ENCODE results near the gene ALS2. TPM values are rescaled to one million over a fixed set of nuclear protein-coding genes. Genes with fewer than 3 reads are reported as not detected.
"Not testable (repeated sequence)": the region's sequence is repeated elsewhere in the genome, so short reads cannot be mapped to it uniquely, and the experiment has no call there.

ALS2 gene
- total RNA-seq, 1 donor from 2014 or later: 20.8 TPM

DNA sequence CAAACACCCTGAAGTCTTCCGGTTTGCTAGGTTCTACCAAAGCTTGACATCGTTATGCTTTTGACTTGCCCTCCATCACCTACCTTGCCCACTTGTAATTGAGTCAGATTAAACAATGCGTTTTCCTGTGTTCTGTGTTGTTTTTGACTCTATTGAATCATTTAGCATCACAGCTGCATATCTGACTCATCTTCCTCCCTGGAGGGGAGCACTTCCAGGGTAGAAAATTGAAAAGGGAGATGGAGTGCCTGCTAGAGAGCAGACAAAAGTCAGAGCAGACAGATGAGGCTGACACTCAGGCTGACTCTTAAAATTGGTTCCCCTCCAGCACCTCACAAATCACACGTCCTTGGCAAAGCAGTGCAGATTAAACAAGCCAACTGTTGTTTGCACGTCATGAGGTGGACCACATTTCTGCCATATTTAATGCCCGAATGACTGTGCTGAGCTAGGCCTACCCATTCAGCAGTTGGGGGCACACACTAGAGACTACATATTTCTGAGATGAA, 84.5 kb downstream of the ALS2 start:
- ATAC-seq (no peak), DNase-seq (ENCODE audit: low spot score) (no peak)

DNA sequence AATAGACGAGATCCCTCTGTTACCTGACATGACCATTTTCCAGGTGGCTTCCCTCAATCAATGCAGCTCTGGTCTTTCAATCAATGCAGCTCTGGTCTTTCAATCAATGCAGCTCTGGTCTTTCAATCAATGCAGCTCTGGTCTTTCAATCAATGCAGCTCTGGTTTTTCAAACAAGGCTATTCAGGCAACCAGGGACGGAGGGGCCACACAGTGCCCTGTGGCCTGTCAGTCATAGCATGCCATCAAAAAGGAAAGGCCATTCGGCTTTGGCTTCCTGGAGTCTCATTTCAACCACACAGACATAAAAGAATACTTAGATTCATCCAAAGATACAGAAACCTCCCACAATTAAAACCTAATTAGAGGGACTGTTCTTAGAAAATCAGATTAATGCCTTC, 95.6 kb downstream of the ALS2 start:
- DNase-seq (ENCODE audit: low spot score): no peak
- no peak for ATAC-seq

- DNase-seq (ENCODE audit: low spot score): no peak
- no peak for ATAC-seq
Observed at GRCh38 chr2:201680743-201681142, 100.0 kb downstream of the ALS2 start.

DNA sequence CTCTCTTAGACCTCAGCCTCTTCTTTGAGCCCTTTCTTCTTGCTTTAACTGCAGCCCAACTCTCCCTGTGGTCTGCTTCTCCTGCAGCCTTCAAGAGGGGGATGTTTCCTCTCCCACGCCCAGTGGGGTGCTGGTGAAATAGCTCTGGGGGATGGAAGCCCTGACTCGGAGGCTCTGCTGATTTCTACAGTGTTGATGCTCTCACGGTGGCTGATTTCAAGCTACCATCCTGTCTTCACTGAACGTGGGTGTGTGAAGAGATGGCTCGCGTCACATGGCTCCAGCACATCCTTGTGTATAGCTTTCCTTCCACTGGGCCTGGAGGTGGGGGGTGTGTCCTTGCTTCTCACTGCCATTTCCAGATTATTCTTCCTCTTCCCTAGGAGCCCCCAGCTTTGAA, 102.3 kb downstream of the ALS2 start:
- no peak for ATAC-seq
- DNase-seq (ENCODE audit: low spot score): no peak

- ATAC-seq (no peak), DNase-seq (ENCODE audit: low spot score) (no peak)
Observed at GRCh38 chr2:201675454-201675853, 105.3 kb downstream of the ALS2 start.

- DNase-seq (ENCODE audit: low spot score): no peak
- no peak for ATAC-seq
Observed at GRCh38 chr2:201674794-201675193, 105.9 kb downstream of the ALS2 start.

GRCh38 chr2:201674298-201674697, 106.4 kb downstream of the ALS2 start:
- ATAC-seq (no peak), DNase-seq (ENCODE audit: low spot score) (no peak)

- ATAC-seq (no peak), DNase-seq (ENCODE audit: low spot score) (no peak)
Observed at GRCh38 chr2:201673546-201673945, 107.2 kb downstream of the ALS2 start.

GRCh38 chr2:201671205-201671604, 109.5 kb downstream of the ALS2 start:
- not testable (repeated sequence) for DNase-seq (ENCODE audit: low spot score); ATAC-seq

GRCh38 chr2:201669865-201670264, 110.9 kb downstream of the ALS2 start:
- DNase-seq (ENCODE audit: low spot score) (no peak), ATAC-seq (no peak)

- ATAC-seq: no peak
- DNase-seq (ENCODE audit: low spot score): no peak
Observed at GRCh38 chr2:201668402-201668910, 112.3 kb downstream of the ALS2 start.

GRCh38 chr2:201664334-201664733, 116.4 kb downstream of the ALS2 start:
- ATAC-seq: no peak
- DNase-seq (ENCODE audit: low spot score): no peak

DNA sequence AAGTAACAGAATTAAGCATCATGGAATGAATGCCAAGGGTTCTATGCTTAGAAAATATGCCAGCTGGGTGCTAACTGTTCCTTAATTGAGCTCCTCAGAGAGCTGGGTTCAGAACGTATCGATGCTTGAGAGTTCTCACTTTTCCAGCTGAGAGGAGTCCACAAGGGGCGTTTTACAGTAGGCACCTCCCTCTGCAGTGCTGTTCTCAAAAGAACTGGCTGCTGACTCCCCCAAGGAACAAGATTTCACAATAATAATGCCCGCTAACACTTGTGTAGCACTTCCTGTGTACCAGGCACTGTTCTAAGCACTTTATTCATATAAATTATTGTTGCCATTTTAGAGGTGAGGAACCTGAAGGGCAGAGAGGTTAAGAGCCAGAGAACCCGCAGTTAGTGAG, 119.4 kb downstream of the ALS2 start:
- DNase-seq (ENCODE audit: low spot score): no peak
- no peak for ATAC-seq

DNA sequence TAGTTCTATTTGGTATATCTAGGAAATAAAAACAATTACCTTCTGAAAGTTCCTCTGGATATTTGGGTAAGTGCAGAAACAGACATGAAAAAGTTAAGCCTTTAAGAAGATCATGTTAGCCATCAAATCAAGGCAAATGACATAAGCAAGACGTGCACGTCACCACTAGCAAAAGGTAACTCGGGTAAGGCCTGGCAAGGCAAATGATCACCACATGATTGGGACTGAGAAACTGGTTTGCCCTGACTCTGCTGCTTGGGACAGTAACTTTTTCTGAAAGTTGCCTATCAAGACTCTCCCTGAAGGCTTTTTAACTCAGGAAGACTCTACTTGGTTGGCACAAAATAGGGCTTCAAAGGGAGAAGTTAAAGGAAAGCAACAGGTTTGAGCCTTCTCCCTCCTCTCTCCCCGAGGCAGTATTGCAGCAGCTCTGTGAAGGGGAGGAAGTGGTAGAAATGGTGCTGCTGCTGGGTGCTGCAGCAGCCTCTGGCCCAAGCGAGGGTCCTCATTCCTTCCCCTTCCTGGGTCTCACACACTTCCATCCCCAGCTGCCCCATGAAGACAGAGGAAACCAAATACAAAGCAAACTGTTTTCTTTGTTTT, 120.3 kb downstream of the ALS2 start:
- no peak for ATAC-seq

GRCh38 chr2:201656740-201657139, 124.0 kb downstream of the ALS2 start:
- ATAC-seq (no peak), DNase-seq (ENCODE audit: low spot score) (no peak)

More for the DNA sequence above, 120.3 kb downstream of the ALS2 start:
- no peak for DNase-seq (ENCODE audit: low spot score)

- no peak for ATAC-seq
- no peak for DNase-seq (ENCODE audit: low spot score)
Observed at GRCh38 chr2:201656102-201656501, 124.6 kb downstream of the ALS2 start.

- DNase-seq (ENCODE audit: low spot score) (no peak), ATAC-seq (no peak)
Observed at GRCh38 chr2:201654616-201655384, 125.9 kb downstream of the ALS2 start.

DNA sequence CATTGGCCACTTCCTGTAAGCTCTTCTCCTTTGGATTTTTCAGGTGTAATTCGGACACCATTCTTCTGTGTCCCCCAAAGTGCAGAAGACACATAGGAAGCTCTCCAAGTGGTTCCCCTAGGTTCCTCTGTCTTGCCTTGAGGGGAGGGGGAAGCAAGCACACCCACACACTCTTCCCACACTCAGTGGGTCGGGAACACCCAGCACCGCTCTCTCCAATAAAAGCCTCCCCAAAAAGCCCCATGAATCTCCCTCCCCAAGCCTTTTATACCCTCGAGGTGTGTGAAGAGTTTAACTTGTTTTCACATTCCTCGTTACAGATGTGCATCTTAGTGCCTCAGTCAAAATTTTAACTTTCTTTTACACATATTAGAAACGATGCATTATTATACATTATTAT, 127.5 kb downstream of the ALS2 start:
- DNase-seq (ENCODE audit: low spot score) (no peak), ATAC-seq (no peak)
